GM21723 (cell line): Measurements from ENCODE around the gene FANCG.

Source experiments
- ATAC-seq: cut with Tn5 transposase; IDR thresholded peaks from one replicate; pipeline ENCODE4 v1.9.1; 2021; ENCODE audit warnings: mild to moderate bottlenecking, moderate library complexity; ENCODE audit not compliant: unreplicated experiment

FANCG gene

DNA sequence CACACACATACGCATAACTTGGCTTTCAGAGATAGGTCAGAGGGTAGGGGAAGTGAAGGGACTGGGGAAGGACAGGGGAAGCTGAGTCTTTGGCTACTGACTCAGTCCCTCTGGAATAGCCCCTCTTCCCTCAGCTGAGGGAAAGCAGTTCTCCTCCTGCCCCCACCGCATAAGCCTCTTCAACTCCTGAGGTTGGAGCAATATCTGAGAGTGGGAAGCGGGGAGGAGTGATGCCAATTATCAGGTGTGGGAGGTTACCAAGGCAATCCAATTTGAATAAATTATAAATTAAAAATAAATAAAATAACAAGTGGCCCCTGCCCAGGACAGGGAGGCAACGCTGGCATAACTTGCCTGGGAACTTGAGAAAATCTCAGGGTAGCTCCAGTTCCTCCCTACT, 24.8 kb upstream of the FANCG start:
- no peak for ATAC-seq

DNA sequence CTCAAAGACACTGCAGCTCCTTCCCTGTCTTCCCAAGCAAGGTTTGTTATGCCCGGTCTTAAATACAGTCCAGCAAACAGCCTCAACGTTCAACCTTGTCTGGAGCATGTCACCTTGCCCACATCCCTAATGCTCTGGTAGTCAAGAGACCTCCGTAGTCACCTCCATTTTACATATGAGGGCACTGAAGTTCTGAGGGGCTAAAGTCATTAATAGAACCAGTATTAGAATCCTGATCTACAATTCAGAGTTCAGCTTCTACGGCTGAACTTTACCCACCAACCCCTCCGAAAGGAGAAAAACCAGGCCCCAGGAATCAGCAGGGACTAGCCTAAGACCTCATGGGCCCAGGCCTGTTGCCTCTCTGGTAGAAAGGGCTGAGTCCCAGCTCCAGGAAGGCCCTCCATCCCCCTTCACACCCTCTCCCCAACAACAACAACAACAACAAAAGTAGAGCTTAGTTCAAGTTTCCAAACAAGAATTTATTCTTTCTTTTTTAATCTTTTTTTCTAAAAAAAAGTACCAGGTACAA, 24.0 kb upstream of the FANCG start:
- no peak for ATAC-seq

DNA sequence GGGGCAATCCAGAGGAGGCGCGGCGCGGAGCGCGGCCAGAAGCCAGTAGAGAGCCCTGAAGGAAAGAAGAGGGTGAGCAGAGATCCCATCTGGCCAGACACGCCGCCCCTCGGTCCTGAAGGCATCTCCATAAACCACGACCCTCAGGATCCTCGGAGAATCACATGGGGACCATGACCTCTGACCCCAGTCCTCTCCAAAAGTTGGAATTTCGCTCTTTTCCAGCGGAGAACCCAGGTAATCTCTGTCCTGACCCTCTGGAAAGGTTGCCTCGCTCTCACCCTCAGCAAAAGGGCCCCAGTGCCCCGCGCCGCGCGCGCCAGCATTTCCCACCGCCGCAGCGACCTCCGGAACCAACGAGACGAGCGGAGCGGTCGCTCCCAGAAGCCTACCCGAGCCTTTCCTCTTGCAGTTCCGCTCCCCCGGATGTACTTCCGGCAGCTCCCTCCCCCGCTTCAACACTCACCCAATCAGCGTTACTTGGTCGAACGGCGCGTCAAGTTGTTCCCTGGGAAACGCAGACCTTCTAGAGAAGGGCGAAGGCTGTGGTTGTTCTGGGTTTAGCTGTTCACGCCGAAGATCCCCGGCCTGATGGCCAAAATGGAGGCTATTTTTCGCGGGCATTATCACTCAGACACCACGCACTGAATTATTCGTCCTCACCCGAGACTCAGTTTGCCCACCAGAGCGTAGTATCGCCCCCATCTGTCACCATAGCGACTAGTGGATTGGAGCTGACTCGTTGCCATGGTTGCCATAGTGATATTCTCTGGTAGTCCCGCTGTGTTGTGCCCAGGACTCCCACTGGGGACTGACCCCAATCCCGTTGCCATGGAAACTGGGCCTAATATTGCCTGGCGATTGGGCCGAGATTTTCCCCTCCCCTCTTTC, 23.3 kb upstream of the FANCG start, which contains the start of gene STOML2:
STOML2 (minus strand) TSS at position 363 of the 891 bp plus-strand sequence; CDS start at position 326, 37 bp downstream.
- ATAC-seq, result peak; percentile 97

DNA sequence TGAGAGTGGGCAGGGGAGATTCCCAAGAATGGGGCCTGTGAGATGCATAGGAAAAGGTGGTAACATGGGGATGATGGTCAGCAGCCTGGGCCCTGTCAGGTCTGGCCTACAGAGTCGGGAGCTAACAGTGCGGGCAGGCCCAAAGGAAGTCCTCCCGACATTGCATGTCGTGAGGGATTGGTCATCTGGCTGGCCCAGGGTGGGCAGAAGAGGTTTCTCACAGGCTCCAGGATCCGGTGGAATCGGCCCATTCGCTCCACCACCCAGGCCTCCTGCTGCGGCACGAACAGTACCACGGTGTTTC, 22.7 kb upstream of the FANCG start:
- ATAC-seq, result peak; percentile 24

DNA sequence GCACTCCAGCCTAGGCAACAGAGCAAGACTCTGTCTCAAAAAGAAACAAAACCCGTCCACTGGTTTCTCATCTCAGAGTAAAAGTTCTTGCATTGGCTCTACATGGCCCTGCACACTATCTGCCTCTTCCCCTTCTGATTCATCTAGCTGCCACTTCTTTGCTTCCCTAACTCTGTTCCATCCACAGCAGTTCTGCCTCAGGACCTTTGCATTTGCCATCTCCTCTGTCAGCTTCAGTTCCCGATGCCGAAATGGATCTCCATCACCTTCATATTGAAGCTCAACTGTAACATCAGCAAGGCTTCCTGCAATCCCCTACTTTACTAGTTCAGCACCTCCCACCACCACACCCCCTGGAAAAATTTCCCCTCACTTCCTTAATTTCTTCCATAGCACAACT, 17.8 kb upstream of the FANCG start:
- no peak for ATAC-seq

DNA sequence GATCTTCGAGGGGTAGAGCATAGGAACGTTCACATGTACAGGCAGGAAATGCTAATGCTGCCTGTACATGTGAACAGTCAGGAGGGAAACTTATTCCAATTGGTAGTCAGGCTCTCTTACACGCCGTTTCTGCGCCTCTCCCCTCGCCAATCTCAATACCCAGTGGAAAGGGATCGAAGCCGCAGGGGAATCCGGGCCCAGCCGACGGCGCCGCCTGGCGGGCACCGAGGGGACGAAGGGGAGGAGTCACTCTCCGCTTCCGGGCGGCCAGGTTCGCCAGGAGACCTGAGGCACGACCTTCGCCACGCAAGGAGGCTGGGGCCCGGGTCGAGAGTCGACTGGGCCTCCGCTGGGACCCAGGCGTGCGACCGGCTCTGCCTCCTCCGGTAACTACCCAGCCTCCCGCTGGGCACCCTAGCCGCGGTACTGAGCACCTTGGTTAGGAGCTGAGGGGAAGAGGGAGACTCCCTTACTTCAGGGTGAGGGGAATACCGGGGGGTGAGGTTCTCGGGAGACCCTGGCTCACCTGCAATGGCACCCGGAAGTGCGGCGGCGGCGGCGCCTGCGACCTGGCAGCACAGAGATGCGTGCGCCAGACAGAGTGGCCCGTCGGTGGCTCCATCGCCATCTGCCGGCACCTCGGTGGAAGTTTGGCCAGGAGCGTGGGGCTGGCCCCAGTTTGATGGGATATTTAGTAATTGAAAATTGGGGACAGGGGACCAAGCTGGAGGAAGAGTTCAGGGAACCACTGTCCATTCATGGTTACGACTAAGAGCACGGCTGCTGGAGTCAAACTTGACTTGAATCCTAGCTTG, 16.5 kb upstream of the FANCG start, which contains the start of gene PIGO:
PIGO (minus strand) TSS at position 557 of the 815 bp plus-strand sequence. CDS start 1,026 bp downstream, outside the sequence.
- ATAC-seq, result peak; percentile 89

DNA sequence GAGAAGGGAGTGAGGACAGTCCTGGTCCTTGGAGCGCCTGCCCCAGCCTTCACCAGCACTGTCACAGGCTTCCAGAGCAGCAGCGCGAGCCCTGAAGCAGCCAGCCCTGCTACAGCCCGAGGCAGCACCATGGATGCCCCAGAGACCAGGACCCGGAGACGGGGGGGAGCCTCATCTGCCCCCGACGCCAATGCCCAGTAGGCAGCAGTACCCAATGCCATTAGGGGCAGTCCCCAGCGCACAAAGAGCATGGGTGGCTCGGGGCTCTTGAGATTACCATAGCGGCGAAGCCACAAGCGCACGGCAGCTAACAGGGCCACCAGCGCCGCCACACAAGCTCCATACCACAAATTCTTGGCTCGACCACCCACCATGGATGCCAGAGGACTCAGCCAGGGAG, 11.8 kb upstream of the FANCG start:
- ATAC-seq, result no peak

DNA sequence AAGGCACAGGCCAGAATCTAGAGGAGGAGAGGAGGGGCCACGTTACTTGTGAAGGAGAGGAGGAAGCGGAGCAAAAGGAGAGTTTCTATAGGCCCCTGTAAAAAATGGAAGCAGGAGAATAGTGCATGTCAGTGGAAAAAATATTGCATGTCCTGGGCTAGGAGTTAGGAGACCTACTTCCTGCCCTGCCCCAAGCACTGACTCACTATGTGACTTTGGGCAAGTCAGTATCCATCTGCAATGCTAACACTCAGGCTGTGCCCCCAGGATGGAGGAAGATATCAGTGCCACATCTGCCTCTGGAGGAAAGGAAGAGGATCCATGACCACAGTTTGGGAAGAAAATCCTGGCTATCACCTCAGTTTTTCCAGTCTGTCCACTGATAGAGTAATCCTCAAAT, 9.7 kb upstream of the FANCG start:
- no peak for ATAC-seq

DNA sequence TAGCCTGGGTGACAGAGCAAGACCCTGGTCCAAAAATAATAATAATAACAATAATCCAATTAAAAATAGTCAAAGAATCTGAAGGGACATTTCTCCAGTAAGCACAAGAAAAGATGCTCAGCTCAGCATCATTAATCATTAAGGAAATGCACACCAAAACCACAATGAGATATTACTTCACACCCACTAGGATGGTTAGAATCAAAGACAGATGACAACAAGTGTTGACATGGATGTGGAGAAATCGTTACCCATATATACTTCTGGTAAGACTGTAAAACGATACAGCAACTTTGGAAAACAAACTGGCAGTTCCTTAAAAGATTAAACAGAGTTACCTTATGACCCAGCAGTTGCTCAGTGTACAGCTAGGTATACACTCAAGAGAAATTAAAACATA, 5.3 kb upstream of the FANCG start:
- ATAC-seq, result no peak

DNA sequence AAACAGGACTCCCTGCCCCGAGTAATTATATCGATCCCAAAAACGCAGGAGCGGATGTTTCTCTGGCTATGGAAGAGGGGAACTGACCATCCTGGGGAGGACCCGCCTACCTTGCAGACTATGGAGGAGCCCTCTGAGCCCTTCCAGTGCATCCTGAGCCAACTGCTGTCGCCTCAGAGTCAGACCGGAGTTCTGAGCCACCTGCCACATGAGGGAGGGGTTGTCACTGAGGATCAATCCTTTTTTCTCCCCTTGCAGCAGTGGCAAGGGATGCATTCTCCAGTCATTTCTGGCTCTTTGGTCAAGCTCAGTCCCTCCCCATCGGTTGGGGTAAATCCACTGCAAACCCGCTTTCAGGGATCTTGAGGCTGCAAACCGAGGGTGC, 709 bp downstream of the FANCG start:
- no peak for ATAC-seq

DNA sequence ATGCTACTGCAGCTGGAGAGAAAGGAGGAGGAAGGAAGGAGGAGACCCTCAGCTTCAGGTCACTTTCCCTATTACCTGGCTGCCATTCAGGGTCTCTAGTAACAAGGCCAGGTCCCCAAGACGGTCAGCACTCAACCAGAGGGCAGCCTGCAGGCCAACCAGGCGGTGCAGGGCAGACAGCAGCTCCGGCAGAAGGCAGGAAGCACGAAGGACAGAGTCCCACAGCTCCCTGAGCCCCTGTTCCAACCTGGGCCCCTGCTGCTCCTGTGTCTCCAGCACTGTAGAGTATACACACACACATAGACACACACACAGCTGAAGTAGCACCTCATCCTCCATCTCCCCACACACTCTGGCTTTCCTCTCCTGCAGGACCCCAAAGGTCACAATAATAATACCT, 1.7 kb downstream of the FANCG start:
- ATAC-seq, result no peak

DNA sequence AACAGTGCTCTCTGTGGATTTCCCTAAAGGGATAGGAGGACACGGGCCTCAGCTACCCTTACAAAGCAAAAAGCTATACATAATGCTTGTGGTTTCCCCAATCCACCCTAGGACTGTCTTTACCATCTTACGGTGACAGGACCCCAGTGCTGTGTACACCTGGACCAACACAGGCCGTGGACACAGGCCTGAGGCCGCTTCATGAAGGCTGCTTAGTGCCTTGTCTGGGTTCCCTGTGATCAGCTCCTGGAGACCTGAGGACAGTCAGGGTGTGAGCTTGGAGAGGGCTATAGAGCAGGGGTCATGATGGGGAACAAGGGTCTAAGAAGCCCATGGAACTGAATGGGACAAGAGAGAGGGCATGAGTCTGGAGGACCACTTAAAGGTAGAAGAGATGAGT, 2.9 kb downstream of the FANCG start:
- ATAC-seq, result no peak

DNA sequence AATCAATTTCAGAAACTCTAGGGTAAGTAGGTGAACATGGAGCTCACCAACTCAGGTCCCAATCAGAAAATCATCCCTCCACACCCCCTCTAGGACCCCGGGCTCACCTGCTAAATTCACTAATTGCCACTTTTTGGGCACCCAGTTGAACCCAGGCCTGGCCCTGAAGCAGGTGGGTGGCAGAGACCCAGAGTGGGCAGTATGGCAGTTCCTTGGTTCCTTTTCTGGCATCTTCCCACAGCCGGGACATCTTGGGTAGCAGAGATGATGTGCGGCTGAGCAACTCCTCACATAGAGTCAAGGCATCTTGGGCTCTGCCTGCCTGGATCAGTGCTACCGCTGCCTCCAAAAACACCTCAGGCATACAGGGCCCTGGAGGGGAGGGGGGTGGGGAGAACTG, 4.4 kb downstream of the FANCG start:
- no peak for ATAC-seq

DNA sequence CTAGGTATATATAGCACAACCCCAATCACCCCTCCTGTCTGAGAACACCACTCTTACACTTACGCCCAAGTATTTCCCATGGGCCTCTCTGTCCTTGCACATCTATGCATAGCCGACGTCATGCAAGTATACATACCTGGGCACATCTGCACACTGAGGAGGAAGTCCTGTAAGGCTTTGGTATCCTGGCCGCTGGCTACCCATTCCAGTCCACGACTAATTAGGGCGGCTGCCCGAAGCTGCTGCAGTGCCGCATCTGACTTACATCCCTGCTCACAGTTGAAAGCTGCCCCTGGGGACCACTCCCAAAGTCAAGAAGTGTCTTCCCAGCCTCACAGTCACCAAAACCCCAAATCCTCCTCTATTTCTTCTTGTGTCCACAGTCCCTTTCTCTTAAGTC, 5.0 kb downstream of the FANCG start:
- ATAC-seq, result no peak

DNA sequence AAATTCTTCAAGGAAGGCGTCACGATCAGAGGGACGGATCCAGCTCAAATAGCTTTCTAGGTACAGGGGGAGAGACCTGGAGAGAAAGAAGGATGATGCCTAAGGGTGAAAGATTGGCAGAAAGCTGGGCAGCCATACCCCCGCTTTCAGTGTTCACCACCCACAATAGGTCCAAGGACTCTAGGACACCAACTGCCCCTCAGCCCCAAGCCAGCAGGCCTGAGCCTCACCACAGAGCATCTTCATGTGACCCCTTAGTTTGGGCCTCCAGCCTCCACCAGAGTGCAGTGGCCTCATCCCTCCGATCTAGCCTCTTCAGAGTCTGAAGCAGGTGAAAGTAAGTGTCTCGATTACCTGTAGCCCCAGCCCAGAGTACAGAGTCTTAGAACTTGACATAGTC, 5.6 kb downstream of the FANCG start:
- ATAC-seq, result no peak

DNA sequence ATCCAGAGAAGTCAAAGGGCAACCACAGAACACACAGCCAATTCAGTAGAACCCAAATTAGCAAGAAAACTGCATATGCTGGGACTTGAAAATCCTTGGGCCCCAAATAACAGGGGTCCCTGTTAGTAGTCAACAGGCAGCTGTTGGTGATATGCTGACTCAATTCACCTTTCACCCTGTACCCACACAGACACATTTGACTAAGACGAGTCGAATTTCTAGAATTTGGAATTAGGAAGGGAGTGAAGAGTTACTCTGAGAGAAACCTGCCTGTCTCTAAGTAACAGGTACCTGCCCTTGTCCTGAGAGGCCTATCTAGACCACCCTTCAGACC, 6.5 kb downstream of the FANCG start:
- no peak for ATAC-seq

DNA sequence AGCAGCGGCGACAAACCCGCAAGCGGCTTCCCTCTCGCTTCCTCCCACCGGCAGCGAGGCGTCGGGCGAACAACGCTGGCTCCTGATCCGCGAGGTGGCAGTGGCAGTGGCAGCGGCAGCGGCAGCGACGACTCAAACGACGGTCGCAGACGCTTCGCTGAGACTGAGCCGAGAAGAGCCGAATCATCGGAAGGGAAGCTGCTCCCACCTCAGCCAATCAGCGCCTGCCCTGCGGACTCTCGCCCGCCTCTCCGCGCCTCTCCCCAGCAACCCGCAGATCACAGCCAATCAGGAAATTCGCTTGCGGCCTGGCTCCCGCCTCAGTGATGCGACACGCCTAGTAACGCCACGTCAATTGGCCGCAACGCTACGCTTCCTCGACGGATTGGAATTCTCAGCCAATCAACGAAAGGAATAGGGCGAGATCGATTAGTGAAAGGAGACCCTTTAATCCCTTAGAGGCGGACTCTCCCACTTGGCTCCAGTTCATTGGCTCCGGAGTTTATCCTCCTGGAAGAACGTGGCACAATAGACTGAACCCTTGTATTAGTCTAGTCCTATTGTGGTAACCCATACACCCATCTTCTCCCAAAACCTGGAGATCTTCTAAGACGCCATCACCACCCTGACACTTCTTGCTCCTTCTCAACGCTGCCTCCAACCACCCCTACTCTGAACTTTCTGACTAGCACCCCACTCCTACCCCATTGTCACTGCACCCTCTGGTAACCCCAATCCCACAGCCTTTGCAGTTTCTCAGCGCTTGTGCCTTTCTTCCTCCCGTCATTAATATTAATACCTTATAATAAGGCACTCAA, 7.1 kb downstream of the FANCG start, which contains the start of gene VCP:
VCP (minus strand) TSS at position 165 of the 818 bp plus-strand sequence. CDS start 272 bp downstream, outside the sequence.
- ATAC-seq, result peak; percentile 88

DNA sequence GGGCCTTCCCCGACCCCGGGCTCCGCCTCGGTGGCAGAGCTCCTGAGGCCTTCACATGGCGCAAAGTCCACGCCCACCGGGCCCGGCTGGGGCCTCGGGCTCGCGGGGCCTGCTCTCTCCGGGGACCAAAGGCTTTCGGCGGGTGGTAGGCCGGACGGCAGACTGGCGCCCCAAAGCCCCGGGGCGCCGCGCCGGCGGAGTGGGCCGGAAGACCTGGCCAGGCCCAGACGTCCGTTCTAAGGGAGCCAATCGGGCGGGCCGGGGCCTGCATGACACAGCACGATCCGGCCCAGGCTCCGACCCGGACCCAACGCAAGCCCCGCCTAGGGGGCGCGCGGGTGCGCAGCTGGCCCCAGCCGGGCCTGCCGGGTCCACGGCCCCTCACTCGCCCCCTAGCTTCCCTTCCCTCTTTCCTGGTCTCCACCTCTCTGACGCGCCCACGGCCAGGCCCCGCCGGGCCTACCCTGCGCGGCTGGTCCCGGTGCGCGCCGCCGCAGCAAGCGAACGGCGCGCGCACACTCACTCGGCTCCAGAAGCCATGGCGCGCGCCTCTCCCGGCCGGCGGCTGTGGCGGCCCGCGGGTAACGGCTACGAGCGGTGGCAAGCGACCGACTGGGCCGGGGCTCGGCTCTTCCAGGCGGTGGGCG, 7.8 kb downstream of the FANCG start:
- peak; percentile 53 for ATAC-seq

DNA sequence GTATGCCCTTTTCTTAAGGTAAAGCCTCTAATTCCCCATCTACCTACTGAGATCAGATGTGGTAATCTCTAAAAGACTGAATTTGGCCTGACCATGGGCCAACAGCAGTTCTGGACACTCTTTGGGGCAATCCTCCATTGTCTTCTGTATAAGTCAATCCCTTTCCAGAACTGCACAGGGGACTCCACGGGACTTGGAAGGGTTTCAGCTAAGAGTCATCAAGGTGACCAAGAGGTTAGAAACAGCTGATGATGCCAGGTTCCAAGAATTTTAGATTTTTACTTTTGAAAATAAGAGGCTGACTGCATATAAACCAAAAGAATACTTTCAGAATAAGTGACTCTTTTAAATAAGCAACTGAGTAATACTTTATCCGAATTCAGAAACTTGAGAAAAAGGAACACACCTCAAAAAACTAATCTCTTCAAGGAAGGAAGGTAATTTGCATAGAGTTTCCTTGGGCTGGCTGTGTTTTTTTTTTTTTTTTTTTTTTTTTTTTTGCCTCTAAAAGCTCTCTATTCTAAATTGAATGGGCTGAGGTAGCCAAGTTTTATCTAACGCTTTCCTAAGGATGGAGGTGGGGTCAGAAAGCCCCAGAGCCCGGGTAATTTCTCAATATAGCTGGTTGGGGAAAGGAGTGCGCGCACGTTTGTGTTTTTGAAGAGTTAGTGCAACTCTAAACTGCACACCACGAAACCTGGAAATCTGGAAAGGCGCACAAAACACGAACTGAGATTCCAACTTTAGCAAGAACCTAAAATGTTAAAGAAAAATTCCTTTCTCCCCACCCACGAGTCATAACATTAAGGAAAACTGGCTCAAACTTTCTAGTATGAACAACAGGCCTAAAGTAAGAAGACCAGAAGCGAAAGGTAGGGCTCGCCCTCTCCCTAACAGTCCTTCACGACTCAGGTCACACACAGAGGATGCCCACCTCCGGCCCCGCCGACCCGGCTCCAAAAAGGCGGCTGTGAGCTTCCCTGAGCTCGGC, 8.6 kb downstream of the FANCG start:
- ATAC-seq, result no peak
